A549 (cell line): ENCODE results near the gene E2F7.

Experiments
- BCL3 ChIP-seq: fragments of >200 bp; sonication (Bioruptor Twin); formaldehyde crosslinking; IDR thresholded peaks from 3 replicates; pipeline ENCODE4 v1.6.1; 2016
- BHLHE40 ChIP-seq: IDR thresholded peaks from 2 replicates; pipeline ENCODE4 v1.6.1; 2012; ENCODE audit warnings: low read depth, low read length, inconsistent platforms
- CTCF ChIP-seq: fragments of >200 bp; sonication (Bioruptor Twin); formaldehyde crosslinking; IDR thresholded peaks from 3 replicates; pipeline ENCODE4 v1.5.1; 2016
- EHF ChIP-seq: fragments of 250-450 bp; sonication (Bioruptor Pico); IDR thresholded peaks from 2 replicates; pipeline ENCODE4 v1.5.0; 2020; ENCODE audit warnings: mild to moderate bottlenecking
- EP300 ChIP-seq, 2 experiments: fragments of >200 bp; sonication (Bioruptor Twin); formaldehyde crosslinking; IDR thresholded peaks; 2 replicates in 1 of 2; 3 replicates in 1 of 2; pipeline ENCODE4 v1.6.1; 2016 to 2017
- JUNB ChIP-seq: fragments of >200 bp; sonication (Bioruptor Twin); formaldehyde crosslinking; IDR thresholded peaks from 2 replicates; pipeline ENCODE4 v1.6.1; 2016
- MAX ChIP-seq: IDR thresholded peaks from 2 replicates; pipeline ENCODE4 v1.6.1; 2012
- MAZ ChIP-seq: fragments of 150-350 bp; IDR thresholded peaks from 2 replicates; pipeline ENCODE4 v1.6.1; 2014; ENCODE audit warnings: antibody characterized with exemption, low read depth, low read length, borderline replicate concordance
- NFE2L2 ChIP-seq: fragments of 150-350 bp; conservative IDR thresholded peaks from 2 replicates; pipeline ENCODE4 v1.6.1; 2014; ENCODE audit warnings: low read length
- NR3C1 ChIP-seq: fragments of >200 bp; sonication (Bioruptor Twin); formaldehyde crosslinking; IDR thresholded peaks from 3 replicates; pipeline ENCODE4 v1.6.1; 2017
- POLR2A ChIP-seq: IDR thresholded peaks from 2 replicates; pipeline ENCODE4 v1.6.1; 2012; ENCODE audit warnings: mild to moderate bottlenecking, low read length
- REST ChIP-seq: fragments of 200-600 bp; sonication (generic); IDR thresholded peaks from 2 replicates; pipeline ENCODE4 v1.6.1; 2016; ENCODE audit warnings: antibody characterized with exemption, mild to moderate bottlenecking, moderate library complexity
- RFX5 ChIP-seq: fragments of 450-650 bp; IDR thresholded peaks from 2 replicates; pipeline ENCODE4 v1.7.1; 2014; ENCODE audit warnings: antibody characterized with exemption, mild to moderate bottlenecking, moderate library complexity
- USF2 ChIP-seq: fragments of 450-650 bp; IDR thresholded peaks from 2 replicates; pipeline ENCODE4 v1.6.1; 2014; ENCODE audit warnings: antibody characterized with exemption

- TF ChIP-seq CTCF, result no peak
- no peak for TF ChIP-seq JUNB
- TF ChIP-seq MAX, result no peak
- TF ChIP-seq EHF, result no peak
- TF ChIP-seq USF2, result no peak
- TF ChIP-seq POLR2A, result no peak
- no peak for TF ChIP-seq EP300 (IDR thresholded peaks at IDR 0.05)
- no peak for TF ChIP-seq MAZ
- TF ChIP-seq NR3C1, result no peak
- no peak for TF ChIP-seq BHLHE40
- no peak for TF ChIP-seq BCL3
- TF ChIP-seq NFE2L2, result no peak
- no peak for TF ChIP-seq REST
- no peak for TF ChIP-seq RFX5
These were observed 67.0 kb downstream of the E2F7 start for GRCh38 chr12:76998386-76998785.
